H4 (cell line): ENCODE results near the gene RGL3. TPM values are rescaled to one million over a fixed set of nuclear protein-coding genes. Genes with fewer than 3 reads are reported as not detected.
"Not testable (repeated sequence)": the region's sequence is repeated elsewhere in the genome, so short reads cannot be mapped to it uniquely, and the experiment has no call there.

Source experiments
- DNase-seq: peaks from one replicate; pipeline ENCODE4 v3.0.0-alpha.2; 2015; ENCODE audit warnings: low spot score
- total RNA-seq: library from RNA; depleted of rRNA; stranded (reverse); fragments of >200 nt; shearing (Covaris generic); gene quantifications from 2 replicates; pipeline ENCODE4 v1.2.3, GENCODE V29; 2014

Gene RGL3
- total RNA-seq, 1 experiment from 2014 or later = not detected

- DNase-seq = no peak
Measured at GRCh38 chr19:11450570-11451326, 31.6 kb upstream of the RGL3 start.

DNA sequence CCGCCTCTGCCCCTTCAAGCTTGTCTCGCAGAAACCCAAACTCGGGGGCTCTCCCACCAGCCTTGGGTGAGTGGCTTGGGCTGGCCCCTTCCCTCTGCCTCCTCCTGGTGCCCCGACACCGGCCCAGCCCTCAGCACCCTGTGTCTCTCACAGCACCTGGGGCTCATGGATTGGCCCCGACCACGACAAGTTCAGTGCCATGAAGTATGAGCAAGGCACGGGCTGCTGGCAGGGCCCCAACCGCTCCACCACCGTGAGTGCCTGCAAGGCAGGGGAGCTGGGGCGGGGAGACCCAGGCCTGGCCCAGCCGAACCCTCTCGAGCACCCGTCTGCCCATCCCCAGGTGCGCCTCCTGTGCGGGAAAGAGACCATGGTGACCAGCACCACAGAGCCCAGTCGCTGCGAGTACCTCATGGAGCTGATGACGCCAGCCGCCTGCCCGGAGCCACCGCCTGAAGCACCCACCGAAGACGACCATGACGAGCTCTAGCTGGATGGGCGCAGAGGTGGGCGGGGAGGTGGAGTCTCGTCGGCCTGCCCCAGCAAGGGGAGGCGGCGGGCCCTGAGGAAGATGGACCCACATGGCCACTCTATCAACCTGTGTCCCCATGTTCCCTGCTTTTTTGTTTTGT is 29.9 kb upstream of the RGL3 start:
- no peak for DNase-seq

DNA sequence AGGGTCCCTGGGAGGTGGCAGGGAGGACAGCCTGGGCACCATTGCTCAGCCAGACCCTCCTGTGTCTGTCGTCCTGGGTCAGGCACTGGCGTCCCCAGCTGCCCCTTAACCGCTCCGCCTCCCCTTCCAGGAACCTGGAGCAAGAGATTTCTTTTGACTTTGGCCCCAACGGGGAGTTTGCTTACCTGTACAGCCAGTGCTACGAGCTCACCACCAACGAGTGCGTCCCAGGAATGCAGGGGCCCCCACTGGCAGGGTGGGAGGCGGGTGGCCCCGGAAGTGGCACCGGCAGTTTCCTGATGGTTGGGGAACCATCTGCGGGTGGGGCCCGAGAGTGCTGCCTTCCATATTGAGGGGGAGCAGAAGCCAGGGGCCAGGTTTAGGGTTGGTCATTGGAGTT is 29.3 kb upstream of the RGL3 start:
- DNase-seq = no peak

DNA sequence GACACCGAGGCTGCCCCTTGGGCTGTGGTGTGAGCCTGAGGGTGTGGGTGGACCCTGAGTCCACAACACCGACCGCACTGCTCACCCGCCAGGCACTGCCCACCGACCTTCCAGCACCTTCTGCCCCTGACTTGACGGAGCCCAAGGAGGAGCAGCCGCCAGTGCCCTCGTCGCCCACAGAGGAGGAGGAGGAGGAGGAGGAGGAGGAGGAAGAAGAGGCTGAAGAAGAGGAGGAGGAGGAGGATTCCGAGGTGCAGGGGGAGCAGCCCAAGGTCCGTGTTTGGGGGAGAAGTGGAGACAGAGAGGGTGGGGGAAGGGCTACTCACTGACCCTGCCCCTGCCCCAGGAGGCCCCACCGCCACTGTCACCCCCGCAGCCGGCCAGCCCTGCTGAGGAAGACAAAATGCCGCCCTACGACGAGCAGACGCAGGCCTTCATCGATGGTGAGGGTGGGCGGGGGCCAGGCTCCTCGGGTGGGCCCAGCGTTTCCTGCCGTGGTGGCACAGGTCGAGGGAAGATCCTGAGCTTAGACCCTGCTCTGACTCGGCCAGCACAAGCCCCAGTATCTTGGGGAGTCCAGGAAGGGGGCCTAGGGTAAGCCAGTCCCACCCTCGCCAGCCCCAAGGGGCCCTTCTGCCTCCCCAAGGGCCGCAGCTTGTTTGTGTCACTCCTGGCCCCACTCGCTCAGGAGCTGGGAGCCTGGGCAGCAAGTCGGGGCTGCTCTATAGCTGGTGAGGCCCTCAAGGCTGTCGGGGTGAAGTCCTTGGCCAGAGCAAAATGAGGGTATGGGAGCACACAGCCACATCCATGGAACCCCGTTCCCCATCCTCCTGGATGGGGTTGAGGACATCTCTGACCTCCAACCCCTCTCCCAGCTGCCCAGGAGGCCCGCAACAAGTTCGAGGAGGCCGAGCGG is 28.5 kb upstream of the RGL3 start:
- no peak for DNase-seq

GRCh38 chr19:11446652-11447301 is 27.7 kb upstream of the RGL3 start:
- no peak for DNase-seq

DNA sequence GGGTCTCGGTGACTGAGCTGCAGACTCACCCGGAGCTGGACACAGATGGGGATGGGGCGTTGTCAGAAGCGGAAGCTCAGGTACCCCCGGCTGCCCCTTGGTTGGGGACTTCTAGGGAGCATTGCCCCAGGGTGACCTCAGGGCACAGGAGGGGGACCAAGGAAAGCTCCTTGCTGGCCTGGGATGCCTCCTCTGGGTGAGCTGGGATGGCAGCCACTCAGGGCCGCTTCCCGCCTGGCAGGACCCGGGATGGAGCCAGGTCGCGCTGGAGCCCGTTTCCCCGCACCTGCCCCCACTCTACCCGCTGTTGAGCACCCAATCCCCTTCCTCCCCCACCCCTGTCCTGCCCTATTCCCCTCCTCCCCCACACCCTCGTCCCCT is 27.1 kb upstream of the RGL3 start:
- no peak for DNase-seq

- DNase-seq = no peak
Measured at GRCh38 chr19:11445141-11445540, 26.0 kb upstream of the RGL3 start.

DNA sequence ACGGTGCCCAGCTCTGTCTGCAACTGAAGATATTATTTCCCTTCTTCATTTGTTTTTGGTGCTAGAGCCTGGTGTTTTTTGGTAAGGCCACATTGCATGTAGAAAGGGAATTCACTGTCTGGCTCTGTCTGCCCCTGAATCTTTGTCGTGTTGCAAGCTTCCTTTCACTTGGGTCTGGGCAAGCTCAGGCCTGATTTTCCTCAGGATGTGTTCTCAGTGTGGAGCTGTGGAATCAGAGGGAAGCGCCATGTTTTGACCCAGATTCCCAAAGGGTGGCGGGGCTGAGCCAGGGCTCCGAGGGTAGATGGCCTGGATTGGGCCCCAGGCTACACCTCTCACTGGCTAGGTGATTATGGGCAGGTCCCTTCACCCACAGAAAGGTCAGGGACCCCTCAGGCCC is 24.9 kb upstream of the RGL3 start:
- DNase-seq = no peak

DNA sequence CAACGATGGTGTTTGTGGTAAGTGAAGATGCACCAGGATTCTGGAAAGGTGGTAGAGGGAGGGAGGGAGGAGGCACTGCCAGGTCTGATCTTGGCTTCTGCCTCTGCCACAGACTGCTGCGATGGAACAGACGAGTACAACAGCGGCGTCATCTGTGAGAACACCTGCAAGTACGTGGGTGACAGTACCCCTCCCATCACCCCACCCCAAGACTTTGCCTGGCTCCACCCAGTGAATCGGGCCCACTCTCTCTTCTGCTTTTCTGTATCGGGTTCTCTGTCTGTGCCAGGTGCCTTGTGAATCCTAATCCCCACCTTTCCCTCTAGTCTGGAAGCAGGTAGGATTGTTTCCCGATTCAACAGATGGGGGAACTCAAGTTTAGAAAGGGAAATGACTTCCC is 18.8 kb upstream of the RGL3 start:
- no peak for DNase-seq

GRCh38 chr19:11435833-11436313 is 16.8 kb upstream of the RGL3 start:
- no peak for DNase-seq

DNA sequence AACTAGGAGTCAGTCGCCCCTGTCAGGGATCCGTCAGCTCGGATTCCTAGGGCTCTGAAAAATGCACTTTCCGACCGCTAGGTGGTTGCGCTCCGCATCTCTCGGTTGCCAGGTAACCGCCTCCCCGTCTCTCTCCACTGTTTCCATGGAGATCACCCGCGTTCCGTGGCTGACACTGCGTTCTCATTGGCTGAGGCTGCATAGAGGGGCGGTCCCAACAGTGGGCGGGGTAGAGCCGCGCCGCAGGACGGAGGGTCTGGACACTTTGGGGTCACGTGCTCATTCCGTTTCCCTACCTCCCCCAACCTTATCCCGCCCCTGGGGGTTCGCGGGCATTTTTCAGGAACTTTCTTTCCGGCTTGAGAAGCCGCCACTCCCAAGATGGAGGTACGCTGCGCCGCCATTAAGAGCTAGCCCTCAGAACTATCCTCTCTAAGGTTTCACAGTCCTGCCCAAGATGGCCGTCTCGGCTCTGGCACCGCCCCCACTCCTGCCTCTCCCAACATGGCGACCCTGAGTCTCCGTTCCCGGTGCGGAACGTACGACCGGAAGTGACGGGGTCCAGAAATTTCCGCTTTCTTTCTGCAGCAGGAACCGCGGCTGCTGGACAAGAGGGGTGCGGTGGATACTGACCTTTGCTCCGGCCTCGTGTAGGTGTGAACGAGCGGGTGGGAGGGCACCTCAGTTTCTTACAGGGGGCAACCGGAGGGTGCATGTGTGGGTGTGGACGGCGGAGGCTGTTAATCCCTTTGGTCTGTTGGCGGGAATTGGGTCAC is 16.1 kb upstream of the RGL3 start, which contains the start of the genes ODAD3 and PRKCSH:
ODAD3 (minus strand) TSS at position 65 of the 776 bp plus-strand sequence. CDS start 105 bp downstream, outside the sequence.
PRKCSH (plus strand) TSS at position 579 of the 776 bp plus-strand sequence. CDS start 483 bp downstream, outside the sequence.
- peak; percentile 99 for DNase-seq

- DNase-seq = no peak
Measured at GRCh38 chr19:11434703-11435056, 15.6 kb upstream of the RGL3 start.

DNA sequence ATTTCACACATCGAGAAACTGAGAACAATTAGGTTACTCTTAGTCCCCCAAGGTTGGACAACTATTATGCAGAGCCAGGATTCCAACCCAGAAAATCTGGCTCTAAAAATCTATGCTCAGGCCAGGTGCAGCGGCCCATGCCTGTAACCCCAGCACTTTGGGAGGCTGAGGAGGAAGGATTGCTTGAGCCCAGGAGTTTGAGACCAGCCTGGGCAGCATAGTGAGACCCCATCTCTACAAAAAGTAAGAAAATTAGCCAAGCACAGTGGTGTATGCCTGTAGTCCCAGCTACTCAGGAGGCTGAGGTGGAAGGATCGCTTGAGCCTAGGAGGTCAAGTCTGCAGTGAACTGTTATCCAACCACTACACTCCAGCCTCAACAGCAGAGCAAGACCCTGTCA is 14.4 kb upstream of the RGL3 start:
- not testable (repeated sequence) for DNase-seq

GRCh38 chr19:11426656-11427055 is 7.5 kb upstream of the RGL3 start:
- no peak for DNase-seq

DNA sequence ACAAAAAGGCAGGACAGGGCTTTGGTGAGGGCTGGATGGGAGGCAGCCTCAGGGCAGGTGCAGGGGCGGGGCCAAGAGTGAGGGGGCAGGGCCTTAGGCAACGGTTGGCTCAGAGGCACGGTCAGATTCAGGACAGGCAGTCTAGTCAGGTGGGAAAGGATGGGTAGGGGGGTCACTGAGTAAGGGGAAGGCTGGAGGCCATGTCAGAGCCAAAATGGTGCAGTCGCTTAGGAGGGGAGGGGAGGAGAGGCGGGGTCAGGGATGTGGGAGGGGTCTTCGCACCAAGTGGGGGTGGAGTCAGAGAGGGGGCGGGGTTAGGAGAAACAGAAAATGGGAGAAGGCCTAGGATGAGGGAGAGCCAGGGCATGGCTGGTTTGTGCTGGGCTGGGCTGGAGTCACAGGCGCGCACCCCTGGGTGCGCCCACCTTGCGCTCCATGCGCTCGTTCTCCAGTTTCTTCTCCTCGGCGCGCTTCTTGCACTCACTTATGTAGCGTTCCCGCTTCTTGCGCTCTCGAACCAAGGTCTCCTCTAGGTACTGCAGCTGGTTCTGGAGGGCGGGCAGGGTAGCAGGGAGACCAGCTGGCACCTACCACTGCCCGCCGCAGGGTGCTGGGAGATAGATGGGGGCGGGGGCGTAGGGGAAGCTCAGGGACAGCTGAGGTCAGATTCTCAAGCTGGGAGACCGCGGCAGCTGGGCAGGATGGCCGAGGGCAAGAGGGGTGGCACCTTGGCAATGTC is 6.8 kb upstream of the RGL3 start:
- DNase-seq = no peak

GRCh38 chr19:11423791-11424181 is 4.7 kb upstream of the RGL3 start:
- no peak for DNase-seq

GRCh38 chr19:11423164-11423790 is 4.2 kb upstream of the RGL3 start:
- DNase-seq = no peak

DNA sequence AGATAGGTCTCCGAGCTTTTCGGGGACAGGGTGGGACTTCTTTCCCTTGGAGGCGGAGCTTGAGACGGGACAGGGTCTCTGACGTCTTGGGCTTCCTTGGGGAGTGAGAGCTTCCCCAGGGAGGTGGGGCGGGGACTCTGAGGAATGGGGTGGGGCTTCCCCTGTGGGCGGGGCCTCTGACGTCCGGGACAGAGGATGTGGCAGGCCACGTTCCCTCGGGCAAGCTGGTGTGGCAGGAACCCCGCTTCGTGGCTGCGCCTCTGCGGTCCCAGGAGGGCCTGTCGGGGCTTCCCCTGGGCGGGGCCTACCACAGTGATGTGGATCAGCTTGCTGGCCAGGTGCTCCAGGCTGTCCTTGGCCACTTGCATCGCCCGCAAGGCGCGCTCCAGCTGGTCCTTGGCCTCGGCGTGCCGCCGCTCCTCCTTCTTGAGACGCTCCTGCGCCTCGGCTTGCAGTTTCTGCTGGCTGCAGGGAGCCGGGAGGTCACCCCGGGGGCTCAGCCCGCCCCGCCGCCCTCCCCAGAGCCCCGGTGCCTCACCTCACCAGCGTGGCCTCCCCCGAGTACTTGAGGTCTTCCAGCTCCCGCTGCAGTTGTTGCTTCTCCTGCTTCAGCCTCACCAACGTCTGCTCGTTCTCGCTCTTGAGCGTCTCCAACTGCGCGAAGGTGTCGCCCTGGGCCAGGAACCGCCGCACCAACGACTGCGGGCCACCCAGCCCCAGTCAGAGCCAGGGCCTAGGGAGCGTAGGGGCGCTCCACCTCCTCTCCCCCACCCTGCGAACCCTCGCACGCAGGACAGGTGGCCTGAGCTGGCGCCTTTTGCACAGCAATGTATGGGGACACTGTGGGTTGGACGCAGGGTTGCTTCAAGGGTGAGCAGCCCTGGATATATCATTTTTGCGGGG is 3.3 kb upstream of the RGL3 start:
- DNase-seq = no peak
